ENCODE results near the gene LIPA. TPM values are rescaled to one million over a fixed set of nuclear protein-coding genes. Genes with fewer than 3 reads are reported as not detected.
"Not testable (repeated sequence)": the region's sequence is repeated elsewhere in the genome, so short reads cannot be mapped to it uniquely, and the experiment has no call there.

LIPA gene
- total RNA-seq, 2 experiments from 2014 or later: 20.4 to 20.7 TPM

- Mint-ChIP-seq H3K4me1 (ENCODE audit: low read depth) (peaks cover 17% of the 10 kb centered on the region), H3K27me3 (peaks cover 12% of the 10 kb centered on the region), H3K36me3 (ENCODE audit: low read depth) (peaks cover 19% of the 10 kb centered on the region), H3K9me3 (peaks cover 23% of the 10 kb centered on the region), H3K27ac (no peak overlapping the region), H3K4me3 (no peak overlapping the region)
- TF ChIP-seq, protein P1, sequence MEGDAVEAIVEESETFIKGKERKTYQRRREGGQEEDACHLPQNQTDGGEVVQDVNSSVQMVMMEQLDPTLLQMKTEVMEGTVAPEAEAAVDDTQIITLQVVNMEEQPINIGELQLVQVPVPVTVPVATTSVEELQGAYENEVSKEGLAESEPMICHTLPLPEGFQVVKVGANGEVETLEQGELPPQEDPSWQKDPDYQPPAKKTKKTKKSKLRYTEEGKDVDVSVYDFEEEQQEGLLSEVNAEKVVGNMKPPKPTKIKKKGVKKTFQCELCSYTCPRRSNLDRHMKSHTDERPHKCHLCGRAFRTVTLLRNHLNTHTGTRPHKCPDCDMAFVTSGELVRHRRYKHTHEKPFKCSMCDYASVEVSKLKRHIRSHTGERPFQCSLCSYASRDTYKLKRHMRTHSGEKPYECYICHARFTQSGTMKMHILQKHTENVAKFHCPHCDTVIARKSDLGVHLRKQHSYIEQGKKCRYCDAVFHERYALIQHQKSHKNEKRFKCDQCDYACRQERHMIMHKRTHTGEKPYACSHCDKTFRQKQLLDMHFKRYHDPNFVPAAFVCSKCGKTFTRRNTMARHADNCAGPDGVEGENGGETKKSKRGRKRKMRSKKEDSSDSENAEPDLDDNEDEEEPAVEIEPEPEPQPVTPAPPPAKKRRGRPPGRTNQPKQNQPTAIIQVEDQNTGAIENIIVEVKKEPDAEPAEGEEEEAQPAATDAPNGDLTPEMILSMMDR (IDR thresholded peaks at IDR 0.05): no peak
- intact Hi-C loops (cut with micrococcal nuclease): no loop called here
- POLR2A ChIA-PET: no interaction called here
- CTCF ChIA-PET: interaction anchor here (0.7 to 1.9 kb wide), 4 partner anchors 17 to 227 kb away, joined by 3 to 7 read pairs (median 5); partner anchors contain the start of gene IFIT1
- DNase-seq: no peak
- ATAC-seq: no peak
Observed at GRCh38 chr10:89256340-89256739, 4.8 kb upstream of the LIPA start.

GRCh38 chr10:89255793-89256192, 4.2 kb upstream of the LIPA start:
- ATAC-seq: no peak
- Mint-ChIP-seq H3K27ac (no peak overlapping the region), H3K27me3 (peaks cover 12% of the 10 kb centered on the region), H3K4me3 (no peak overlapping the region), H3K36me3 (ENCODE audit: low read depth) (peaks cover 19% of the 10 kb centered on the region), H3K9me3 (peaks cover 23% of the 10 kb centered on the region), H3K4me1 (ENCODE audit: low read depth) (peaks cover 17% of the 10 kb centered on the region)
- intact Hi-C loops (cut with micrococcal nuclease): no loop called here
- ChIA-PET POLR2A (no interaction called here), CTCF (interaction anchor here (0.7 to 1.9 kb wide), 4 partner anchors 18 to 226 kb away, joined by 3 to 7 read pairs (median 5); partner anchors contain the start of gene IFIT1)
- no peak for DNase-seq
- TF ChIP-seq, protein P1 (IDR thresholded peaks at IDR 0.05): no peak

GRCh38 chr10:89255091-89255579, 3.6 kb upstream of the LIPA start:
- H3K4me3 Mint-ChIP-seq; POLR2A ChIA-PET; intact Hi-C loops (cut with micrococcal nuclease); ATAC-seq: not testable (repeated sequence)
- CTCF ChIA-PET: interaction anchor here (1.2 to 1.9 kb wide), 2 partner anchors 114 to 226 kb away, joined by 7 read pairs; no protein-coding TSS in a partner anchor
- Mint-ChIP-seq H3K9me3 (peaks cover 23% of the 10 kb centered on the region), H3K27me3 (peaks cover 12% of the 10 kb centered on the region), H3K36me3 (ENCODE audit: low read depth) (peaks cover 19% of the 10 kb centered on the region), H3K4me1 (ENCODE audit: low read depth) (peaks cover 20% of the 10 kb centered on the region), H3K27ac (peak overlapping the region; percentile 80)
- peak; percentile 69 for DNase-seq

- DNase-seq (no peak), ATAC-seq (no peak)
- H3K36me3 Mint-ChIP-seq (ENCODE audit: low read depth): peaks cover 19% of the 10 kb centered on the region
- POLR2A ChIA-PET: interaction anchor here (1.1 kb wide), 1 partner anchor 261 kb away, joined by 7 read pairs; the partner anchor contains the start of gene FAS
- TF ChIP-seq, protein P1 (IDR thresholded peaks at IDR 0.05): no peak
- no peak overlapping the region for H3K4me3 Mint-ChIP-seq
- H3K27me3 Mint-ChIP-seq: peaks cover 7% of the 10 kb centered on the region
- peak overlapping the region; percentile 25 for H3K27ac Mint-ChIP-seq
- intact Hi-C loops (cut with micrococcal nuclease): loop anchor here (5.0 kb wide), 1 partner anchor 450 kb away; the partner anchor contains the start of gene KIF20B
- CTCF ChIA-PET: interaction anchor here (0.8 to 2.3 kb wide), 6 partner anchors 34 to 167 kb away, joined by 3 to 16 read pairs (median 4); partner anchors contain the start of gene IFIT1B
- peaks cover 23% of the 10 kb centered on the region for H3K9me3 Mint-ChIP-seq
- H3K4me1 Mint-ChIP-seq (ENCODE audit: low read depth): peaks cover 31% of the 10 kb centered on the region
Observed at GRCh38 chr10:89252225-89252585, 630 bp upstream of the LIPA start.

DNA sequence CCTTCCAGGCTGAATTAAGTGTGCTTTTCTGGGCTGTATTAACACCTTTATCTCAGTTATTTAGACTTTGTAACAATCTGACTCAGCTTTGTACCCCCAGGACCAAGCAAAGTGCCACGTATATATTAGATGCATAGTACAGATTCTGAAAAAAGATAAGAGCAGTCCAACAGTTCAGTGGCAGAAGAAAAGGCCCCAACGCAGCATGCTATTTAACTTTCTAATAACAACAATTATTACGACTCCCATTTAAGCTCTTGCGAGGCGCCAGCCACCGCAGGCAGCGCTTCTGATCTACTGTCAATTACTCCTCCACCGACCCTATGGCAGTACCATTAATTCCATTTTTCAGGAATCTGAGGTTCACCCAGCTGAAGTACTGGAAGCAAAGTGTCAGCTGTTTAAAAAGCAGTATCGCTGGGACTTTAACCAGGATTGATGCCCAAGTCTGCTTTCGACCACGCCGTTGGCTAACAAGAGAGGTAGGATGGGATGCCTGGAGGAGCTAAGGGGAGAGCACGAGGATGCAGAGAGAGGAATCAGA, 638 bp downstream of the LIPA start:
- peaks cover under 1% of the 10 kb centered on the region for H3K27me3 Mint-ChIP-seq

More for the DNA sequence above, 638 bp downstream of the LIPA start:
- peak overlapping the region; percentile 40 for H3K27ac Mint-ChIP-seq
- intact Hi-C loops (cut with micrococcal nuclease): loop anchor here (5.0 kb wide), 1 partner anchor 451 kb away; the partner anchor contains the start of gene KIF20B
- ChIA-PET CTCF (interaction anchor here (1.3 to 2.3 kb wide), 4 partner anchors 33 to 316 kb away, joined by 3 to 16 read pairs (median 5); partner anchors contain the start of gene IFIT1B), POLR2A (interaction anchor here (0.7 to 1.9 kb wide), 5 partner anchors 11 to 291 kb away, joined by 3 to 6 read pairs (median 3); partner anchors contain the start of gene IFIT5)
- peaks cover 23% of the 10 kb centered on the region for H3K9me3 Mint-ChIP-seq
- DNase-seq: no peak
- H3K36me3 Mint-ChIP-seq (ENCODE audit: low read depth): peaks cover 19% of the 10 kb centered on the region
- H3K4me3 Mint-ChIP-seq: peak overlapping the region; percentile 88
- peaks cover 31% of the 10 kb centered on the region for H3K4me1 Mint-ChIP-seq (ENCODE audit: low read depth)
- no peak for ATAC-seq
- TF ChIP-seq, protein P1 (IDR thresholded peaks at IDR 0.05): no peak

All from activated CD8-positive, alpha-beta T cell treated with anti-CD3 and anti-CD28 coated beads for 36 hours (primary cell).